OCI-LY7 (cell line): ENCODE data around the gene RBM38. TPM values are rescaled to one million over a fixed set of nuclear protein-coding genes. Genes with fewer than 3 reads are reported as not detected.

Source experiments
- BruUV-seq: library from RNA; stranded (reverse); fragments of 400-500 nt; replicated peaks from 2 replicates; lab custom pipeline; 2021; lab: Mats Ljungman, UMichigan
- CTCF ChIA-PET: fragments of 300-600 bp; sonication (Branson Sonifier 250); formaldehyde crosslinking; loops from one replicate; lab custom pipeline; 2022; ENCODE audit warnings: antibody characterized with exemption; ENCODE audit not compliant: unreplicated experiment; lab: Charles Lee
- POLR2A ChIA-PET: fragments of 300-600 bp; sonication (Branson Sonifier 250); formaldehyde crosslinking; loops from one replicate; lab custom pipeline; 2022; ENCODE audit warnings: antibody characterized with exemption; lab: Charles Lee
- DNase-seq: peaks from one replicate; pipeline ENCODE4 v3.0.0-alpha.2; 2015; ENCODE audit warnings: low spot score
- H2AFZ ChIP-seq: fragments of 200-600 bp; sonication (generic), shearing (Covaris generic); 2 replicates; pipeline ENCODE4 v1.6.1; 2014; ENCODE audit warnings: mild to moderate bottlenecking, antibody characterized with exemption, low read length, moderate library complexity
- H3K27ac ChIP-seq: fragments of 200-600 bp; sonication (generic); 2 replicates; pipeline ENCODE4 v1.5.1; 2014; ENCODE audit warnings: mixed run types, low read depth, mild to moderate bottlenecking, moderate library complexity, low read length, inconsistent platforms; ENCODE audit not compliant: poor library complexity, severe bottlenecking
- H3K36me3 ChIP-seq: fragments of 200-600 bp; sonication (generic); 2 replicates; pipeline ENCODE4 v1.6.1; 2014; ENCODE audit warnings: mild to moderate bottlenecking, antibody characterized with exemption, low read length, moderate library complexity, mixed read lengths; ENCODE audit not compliant: insufficient read depth
- H3K4me1 ChIP-seq: fragments of 200-600 bp; sonication (generic); 2 replicates; pipeline ENCODE4 v1.5.1; 2014; ENCODE audit warnings: mild to moderate bottlenecking, low read length; ENCODE audit not compliant: insufficient read depth, poor library complexity, severe bottlenecking
- H3K4me2 ChIP-seq: fragments of 200-600 bp; sonication (generic); 2 replicates; pipeline ENCODE4 v1.6.1; 2014; ENCODE audit warnings: mild to moderate bottlenecking, low read length
- H3K4me3 ChIP-seq: fragments of 200-600 bp; sonication (generic); 2 replicates; pipeline ENCODE4 v1.5.1; 2014; ENCODE audit warnings: mild to moderate bottlenecking, low read depth, low read length; ENCODE audit not compliant: poor library complexity, severe bottlenecking
- H3K79me2 ChIP-seq: fragments of 200-600 bp; sonication (generic); 2 replicates; pipeline ENCODE4 v1.6.1; 2016; ENCODE audit warnings: low read depth, mild to moderate bottlenecking, low read length, moderate library complexity, mixed read lengths; ENCODE audit not compliant: insufficient read depth
- H3K9me2 ChIP-seq: fragments of 200-600 bp; sonication (generic); 2 replicates; pipeline ENCODE4 v1.6.1; 2016; ENCODE audit warnings: mild to moderate bottlenecking, low read length, mixed read lengths; ENCODE audit not compliant: insufficient read depth
- H3K9me3 ChIP-seq: fragments of 200-600 bp; sonication (generic); 2 replicates; pipeline ENCODE4 v1.6.1; 2014; ENCODE audit warnings: mild to moderate bottlenecking, mixed run types, low read length, mixed read lengths
- H4K20me1 ChIP-seq: fragments of 200-600 bp; sonication (generic); 2 replicates; pipeline ENCODE4 v1.6.1; 2014; ENCODE audit warnings: mild to moderate bottlenecking, antibody characterized with exemption, low read length, moderate library complexity, mixed read lengths; ENCODE audit not compliant: insufficient read depth
- CTCF ChIP-seq: fragments of 200-600 bp; sonication (generic); conservative IDR thresholded peaks from 2 replicates; pipeline ENCODE4 v1.5.1; 2014; ENCODE audit warnings: mild to moderate bottlenecking, antibody characterized with exemption, low read length, moderate library complexity, mixed read lengths
- EZH2phosphoT487 ChIP-seq: fragments of 200-600 bp; sonication (generic); IDR thresholded peaks from 2 replicates; pipeline ENCODE4 v1.6.1; 2018; ENCODE audit warnings: low read depth, borderline replicate concordance, mild to moderate bottlenecking, mixed run types, antibody characterized with exemption, low read length, moderate library complexity, mixed read lengths
- intact Hi-C: fragments of 100-400 bp; cut with micrococcal nuclease; formaldehyde crosslinking; loops from one replicate; pipeline ENCODE4 v1.10.0; 2022; ENCODE audit not compliant: unreplicated experiment
- total RNA-seq, 2 experiments: library from RNA; depleted of rRNA in 1 of 2; stranded (reverse); fragments of >200 nt in 1 of 2; shearing (Covaris generic) in 1 of 2; gene quantifications; 2 replicates each; pipeline ENCODE4 v1.2.3, GENCODE V29; 2014 to 2022

RBM38 gene
- total RNA-seq, 2 experiments from 2014 or later: 119 to 174 TPM

DNA sequence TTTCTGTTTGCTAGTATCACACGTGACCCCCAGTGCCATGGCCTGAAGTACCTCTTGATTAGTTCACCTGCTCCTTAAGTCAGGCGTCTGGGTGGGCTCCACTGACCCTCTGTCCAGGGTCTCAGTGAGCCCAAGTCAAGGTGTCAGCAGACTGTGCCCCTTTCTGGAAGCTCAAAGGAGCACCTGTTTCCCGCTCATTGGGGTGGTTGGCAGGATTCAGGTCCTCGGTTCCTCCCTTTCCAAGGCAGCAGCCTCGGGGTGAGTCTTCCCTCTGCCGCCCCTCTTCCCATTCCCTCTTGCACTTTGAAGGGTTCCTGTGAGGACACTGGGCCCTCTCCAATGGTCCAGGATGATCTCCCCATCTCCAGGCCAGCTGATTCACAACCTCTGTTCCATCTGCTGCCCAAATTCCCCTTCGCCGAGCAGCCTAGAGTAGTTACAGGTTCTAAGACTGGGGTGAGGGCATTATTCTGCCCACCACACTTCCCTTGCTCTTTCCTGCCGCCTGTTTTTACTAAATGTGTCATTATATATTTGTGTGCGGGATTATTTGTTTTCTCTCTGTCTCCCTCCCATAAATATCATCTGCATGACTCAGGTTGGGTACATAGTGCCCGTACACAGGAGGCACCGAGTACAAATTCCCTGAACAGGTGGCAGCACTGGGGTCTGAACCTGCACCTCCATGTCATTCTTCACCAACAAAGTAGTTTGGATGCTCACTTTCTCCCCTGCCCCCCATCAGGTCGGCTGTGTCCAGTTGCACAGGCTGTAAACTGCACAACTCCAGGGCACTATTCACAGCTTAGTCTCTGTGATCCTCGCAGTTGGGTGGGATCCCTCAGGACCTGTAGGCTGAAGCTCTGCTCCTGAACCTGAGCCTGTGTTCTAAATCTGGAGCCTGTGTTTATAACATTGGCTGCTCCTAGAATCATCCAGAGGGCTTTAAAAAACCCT lies 58.5 kb downstream of the RBM38 start:
- intact Hi-C loops: loop anchor here (1.0 to 2.0 kb wide), 2 partner anchors 31 to 44 kb away; no protein-coding TSS in a partner anchor
- Histone ChIP-seq H3K9me3 (peaks cover 6% of the 10 kb centered on the region), H3K4me3 (peak overlapping the region; percentile 64), H4K20me1 (no peaks in the 10 kb centered on the region), H3K4me1 (peaks cover 58% of the 10 kb centered on the region), H3K79me2 (no peaks in the 10 kb centered on the region), H3K36me3 (no peaks in the 10 kb centered on the region), H3K9me2 (no peaks in the 10 kb centered on the region), H3K4me2 (peak overlapping the region; percentile 86), H2AFZ (no peak overlapping the region), H3K27ac (peak overlapping the region; percentile 84)
- POLR2A ChIA-PET: interaction anchor here (1.3 to 2.2 kb wide), 5 partner anchors 20 to 52 kb away, joined by 3 to 9 read pairs (median 7); no protein-coding TSS in a partner anchor
- no peak for TF ChIP-seq EZH2phosphoT487
- 0 out of 2 replicates have a peak, but pooled peaks have one; percentile 26 for TF ChIP-seq CTCF
- no peak for DNase-seq
- CTCF ChIA-PET: interaction anchor here (1.3 kb wide), 2 partner anchors 20 to 37 kb away, joined by 4 read pairs; no protein-coding TSS in a partner anchor
- BruUV-seq: no TSS peak

DNA sequence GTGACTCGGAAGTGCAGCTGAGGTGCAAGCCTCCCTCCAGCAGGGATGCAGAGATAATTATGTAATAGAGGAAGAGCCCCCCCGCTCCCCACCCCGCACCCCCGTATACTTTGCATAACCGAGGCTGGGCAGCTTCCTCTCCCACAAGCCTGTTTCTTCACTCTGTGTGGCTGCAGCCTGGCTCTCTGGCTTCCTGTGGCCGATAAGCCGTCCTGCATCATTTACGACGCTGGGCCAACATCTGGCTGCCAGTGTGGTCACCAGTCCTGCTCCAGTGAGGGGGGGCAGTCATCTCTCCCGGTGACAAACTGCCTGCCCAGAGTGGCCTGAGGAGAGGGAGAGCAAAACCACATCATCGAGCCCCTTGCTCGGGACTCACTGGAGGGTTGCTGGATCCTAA lies 59.2 kb downstream of the RBM38 start:
- Histone ChIP-seq H2AFZ (no peak overlapping the region), H3K4me1 (peaks cover 65% of the 10 kb centered on the region), H3K36me3 (no peaks in the 10 kb centered on the region), H3K4me3 (peak overlapping the region; percentile 64), H3K4me2 (peak overlapping the region; percentile 86), H3K27ac (peak overlapping the region; percentile 84), H3K9me3 (peaks cover 6% of the 10 kb centered on the region), H3K79me2 (no peaks in the 10 kb centered on the region), H3K9me2 (no peaks in the 10 kb centered on the region), H4K20me1 (no peaks in the 10 kb centered on the region)
- intact Hi-C loops: loop anchor here (1.0 to 2.0 kb wide), 2 partner anchors 30 to 43 kb away; no protein-coding TSS in a partner anchor
- peak; percentile 92 for DNase-seq
- ChIA-PET POLR2A (interaction anchor here (1.1 to 2.2 kb wide), 5 partner anchors 19 to 53 kb away, joined by 4 to 9 read pairs (median 7); no protein-coding TSS in a partner anchor), CTCF (interaction anchor here (0.6 to 1.3 kb wide), 3 partner anchors 19 to 229 kb away, joined by 4 to 6 read pairs (median 4); no protein-coding TSS in a partner anchor)
- no peak for TF ChIP-seq EZH2phosphoT487
- no peak for TF ChIP-seq CTCF
- BruUV-seq: no TSS peak
